Endothelial cell of hepatic sinusoid (primary cell): ENCODE data around the gene FSHB.
"Not testable (repeated sequence)": the region's sequence is repeated elsewhere in the genome, so short reads cannot be mapped to it uniquely, and the experiment has no call there.

ENCODE experiments used
- in situ Hi-C: cut with HindIII; loops from 2 replicates; pipeline ENCODE4 v1.10.0; 2017; ENCODE audit warnings: low sequenced_read_pairs

Gene FSHB

GRCh38 chr11:30261821-30262220 lies 31.0 kb downstream of the FSHB start:
- in situ Hi-C loops = no loop called here

GRCh38 chr11:30268638-30269037 lies 37.8 kb downstream of the FSHB start:
- in situ Hi-C loops = not testable (repeated sequence)

- in situ Hi-C loops = no loop called here
Observed at GRCh38 chr11:30270671-30271070, 39.9 kb downstream of the FSHB start.

GRCh38 chr11:30277176-30277575 lies 46.4 kb downstream of the FSHB start:
- in situ Hi-C loops = no loop called here

- in situ Hi-C loops = no loop called here
Observed at GRCh38 chr11:30279796-30280195, 49.0 kb downstream of the FSHB start.

GRCh38 chr11:30281476-30282288 lies 50.9 kb downstream of the FSHB start:
- in situ Hi-C loops = no loop called here

- in situ Hi-C loops = no loop called here
Observed at GRCh38 chr11:30282289-30282631, 51.4 kb downstream of the FSHB start.
